Measurements from ENCODE around the gene OTX2.

OTX2 gene

DNA sequence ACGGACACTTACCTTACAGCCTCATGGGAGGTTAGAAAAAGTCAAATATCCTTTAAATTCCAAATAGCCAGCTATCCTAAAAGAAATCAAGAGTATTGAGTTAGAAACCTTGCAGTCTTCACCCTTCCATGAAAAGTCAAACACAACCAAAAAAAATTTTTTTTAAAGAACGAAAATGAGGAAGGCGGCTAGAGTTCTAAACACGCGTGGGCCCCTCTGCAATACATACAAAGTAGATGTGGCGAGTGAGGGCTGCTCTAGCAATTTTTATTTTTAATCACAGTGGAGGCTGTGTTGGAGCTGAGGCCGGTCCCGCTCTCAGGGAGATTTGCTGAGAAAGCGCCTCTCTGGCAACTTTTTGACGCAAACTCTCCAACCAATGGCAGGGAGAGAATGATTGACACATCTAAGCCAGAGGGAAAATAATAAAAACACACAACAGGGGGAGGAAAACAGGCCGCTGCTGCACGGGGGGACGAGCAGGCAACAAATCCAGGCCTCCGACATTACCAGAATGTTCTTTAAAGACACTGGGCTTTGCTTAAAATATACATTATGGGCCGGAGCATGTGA is at the start of gene OTX2:
TSS of gene OTX2 (minus strand) at position 333 of the 573 bp plus-strand sequence. CDS start 5,023 bp downstream, outside the sequence.
- H3K4me3 ChIP-seq (ENCODE audit: low read depth, low read length), result no peak within 1 kb of the TSS
- TF ChIP-seq, protein P1, sequence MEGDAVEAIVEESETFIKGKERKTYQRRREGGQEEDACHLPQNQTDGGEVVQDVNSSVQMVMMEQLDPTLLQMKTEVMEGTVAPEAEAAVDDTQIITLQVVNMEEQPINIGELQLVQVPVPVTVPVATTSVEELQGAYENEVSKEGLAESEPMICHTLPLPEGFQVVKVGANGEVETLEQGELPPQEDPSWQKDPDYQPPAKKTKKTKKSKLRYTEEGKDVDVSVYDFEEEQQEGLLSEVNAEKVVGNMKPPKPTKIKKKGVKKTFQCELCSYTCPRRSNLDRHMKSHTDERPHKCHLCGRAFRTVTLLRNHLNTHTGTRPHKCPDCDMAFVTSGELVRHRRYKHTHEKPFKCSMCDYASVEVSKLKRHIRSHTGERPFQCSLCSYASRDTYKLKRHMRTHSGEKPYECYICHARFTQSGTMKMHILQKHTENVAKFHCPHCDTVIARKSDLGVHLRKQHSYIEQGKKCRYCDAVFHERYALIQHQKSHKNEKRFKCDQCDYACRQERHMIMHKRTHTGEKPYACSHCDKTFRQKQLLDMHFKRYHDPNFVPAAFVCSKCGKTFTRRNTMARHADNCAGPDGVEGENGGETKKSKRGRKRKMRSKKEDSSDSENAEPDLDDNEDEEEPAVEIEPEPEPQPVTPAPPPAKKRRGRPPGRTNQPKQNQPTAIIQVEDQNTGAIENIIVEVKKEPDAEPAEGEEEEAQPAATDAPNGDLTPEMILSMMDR (IDR thresholded peaks at IDR 0.05; ENCODE audit: low read depth, low read length), result no peak

DNA sequence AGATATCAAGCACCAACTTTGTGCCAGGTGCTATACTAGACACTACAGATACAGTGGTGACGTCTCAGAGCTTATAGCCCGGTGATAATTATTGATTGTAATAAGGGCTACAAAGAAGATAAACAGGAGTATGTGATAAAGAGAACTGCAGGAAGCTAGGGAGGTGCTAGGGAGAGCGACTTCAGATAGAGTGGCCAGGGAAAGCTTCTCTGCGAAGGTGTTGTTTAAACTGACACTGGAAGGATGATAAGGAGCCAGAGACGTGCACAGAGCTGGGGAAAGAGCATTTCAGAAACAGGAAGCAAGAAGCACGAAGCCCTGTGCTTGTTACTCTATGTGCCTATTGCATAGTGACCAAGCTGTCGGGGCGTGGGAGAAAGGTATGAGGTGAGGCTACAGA is 48.1 kb upstream of the OTX2 start:
- TF ChIP-seq, protein P1 (IDR thresholded peaks at IDR 0.05; ENCODE audit: low read depth, low read length), result no peak
- H3K4me3 ChIP-seq (ENCODE audit: low read depth, low read length), result no peak overlapping the region

DNA sequence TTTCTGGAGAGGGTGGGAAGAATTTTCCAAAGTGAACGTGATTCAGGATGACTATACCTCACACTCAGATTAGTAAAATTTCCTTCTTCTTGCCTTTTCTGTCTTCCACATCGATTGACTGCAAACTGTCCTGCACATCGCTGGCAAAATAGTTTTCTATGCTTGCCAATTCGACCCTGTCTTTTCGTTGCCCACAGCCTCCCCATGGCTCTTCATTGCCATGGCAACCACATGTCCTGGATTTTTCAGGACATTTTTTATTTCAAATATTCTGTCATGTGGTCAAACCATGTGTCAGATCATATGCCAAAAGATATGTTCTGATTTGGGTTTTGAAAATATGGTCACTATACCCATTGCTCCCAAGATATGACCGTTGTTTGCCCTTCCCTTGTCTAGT is 46.9 kb upstream of the OTX2 start:
- TF ChIP-seq, protein P1 (IDR thresholded peaks at IDR 0.05; ENCODE audit: low read depth, low read length), result no peak
- no peak overlapping the region for H3K4me3 ChIP-seq (ENCODE audit: low read depth, low read length)

DNA sequence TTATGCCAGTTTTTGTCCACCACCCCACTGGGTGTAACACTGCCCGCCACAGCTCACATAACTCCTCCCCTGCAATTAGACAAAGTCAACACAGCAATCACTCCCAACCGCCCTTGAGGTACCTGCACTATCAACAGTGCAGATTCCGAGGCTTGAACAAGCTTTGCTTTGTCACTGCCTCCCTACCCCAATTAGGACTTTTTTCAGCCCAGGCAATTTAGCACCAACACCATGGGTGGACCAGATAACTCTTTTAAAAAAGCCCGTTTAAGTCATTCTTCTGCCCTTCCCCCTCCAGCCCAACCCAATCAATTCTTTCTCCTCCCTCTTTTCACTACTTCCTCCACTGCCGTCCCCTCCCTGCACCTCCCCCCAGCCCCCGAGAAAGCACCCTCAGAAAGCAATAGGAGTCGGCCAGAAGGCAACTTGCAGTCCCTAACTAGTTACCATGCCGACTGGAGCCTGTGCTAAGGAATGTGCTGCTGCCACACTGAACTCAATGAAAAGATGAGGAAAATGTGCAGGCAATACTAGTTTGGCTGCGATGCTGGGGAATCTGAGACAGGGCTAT is 45.7 kb upstream of the OTX2 start:
- H3K4me3 ChIP-seq (ENCODE audit: low read depth, low read length), result no peak overlapping the region
- TF ChIP-seq, protein P1 (IDR thresholded peaks at IDR 0.05; ENCODE audit: low read depth, low read length), result no peak

DNA sequence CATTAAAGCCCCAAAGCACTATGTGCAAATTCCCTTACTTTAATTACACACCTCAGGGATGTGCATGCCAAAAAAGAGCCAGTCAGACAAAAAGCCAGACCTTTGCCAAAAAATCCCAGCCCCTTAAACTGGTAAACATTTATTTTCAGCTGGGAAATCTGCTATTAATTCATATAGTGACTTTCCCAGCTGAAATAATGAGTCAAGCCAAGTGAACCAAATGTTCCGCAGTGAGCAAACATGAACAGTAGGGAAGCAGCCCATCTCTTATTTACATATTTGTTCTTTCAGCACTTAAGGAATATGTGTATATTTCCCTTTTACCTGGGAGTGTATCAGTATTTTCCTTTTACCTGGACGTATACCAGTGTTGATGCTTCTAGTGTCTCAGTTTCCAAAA is 44.0 kb upstream of the OTX2 start:
- H3K4me3 ChIP-seq (ENCODE audit: low read depth, low read length), result no peak overlapping the region
- TF ChIP-seq, protein P1 (IDR thresholded peaks at IDR 0.05; ENCODE audit: low read depth, low read length), result no peak

DNA sequence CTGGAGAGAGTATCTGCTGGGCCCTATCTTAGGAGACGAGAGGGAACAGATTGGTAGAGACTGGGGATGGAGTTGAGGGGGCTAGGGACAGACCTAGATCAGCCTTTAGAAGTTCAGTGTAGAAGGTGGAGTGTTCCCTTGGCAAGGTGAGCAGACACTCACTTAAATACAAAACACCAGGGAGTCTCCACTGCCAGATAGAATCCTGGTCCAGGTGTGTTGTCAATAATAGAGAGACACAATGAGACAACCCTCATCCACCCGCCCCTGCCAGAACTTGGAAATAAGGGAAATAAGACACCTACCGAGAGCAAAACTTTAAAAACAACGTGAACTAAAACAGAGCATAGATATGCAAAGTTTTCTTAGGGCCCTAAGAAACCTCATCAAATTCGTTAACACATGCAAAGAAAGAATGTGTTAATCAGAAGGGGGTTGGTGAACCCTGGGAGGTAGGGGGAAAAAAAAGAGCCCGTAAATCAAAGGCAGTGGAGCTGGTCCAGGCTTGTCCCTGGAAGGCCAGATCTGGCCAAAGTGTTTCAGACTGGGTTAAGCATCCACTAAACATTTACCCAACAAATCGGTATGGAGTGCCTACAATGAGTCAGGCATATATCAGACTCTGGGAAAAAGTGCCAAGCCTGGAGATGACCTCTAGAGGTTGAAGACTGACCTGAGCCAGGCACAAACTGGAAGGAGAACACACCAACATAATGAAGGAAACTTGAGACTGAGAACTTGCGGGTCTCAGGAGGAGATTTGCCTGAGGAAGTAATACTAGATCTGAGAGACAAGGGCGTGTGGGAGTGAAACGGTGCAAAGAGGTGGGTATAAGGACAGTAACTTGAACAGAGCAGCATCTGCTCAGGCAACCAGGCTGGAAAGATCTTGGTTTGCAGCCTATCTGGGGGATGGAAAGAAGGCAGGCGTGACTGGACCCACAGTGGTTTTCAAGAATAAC is 37.0 kb upstream of the OTX2 start:
- TF ChIP-seq, protein P1 (IDR thresholded peaks at IDR 0.05; ENCODE audit: low read depth, low read length), result no peak
- no peak overlapping the region for H3K4me3 ChIP-seq (ENCODE audit: low read depth, low read length)
